GM21423 (cell line): ENCODE data around the gene CROT.
A peak's percentile ranks its signal among the peaks of the same experiment; 100 is the strongest.
"Not testable (repeated sequence)": the region's sequence is repeated elsewhere in the genome, so short reads cannot be mapped to it uniquely, and the experiment has no call there.

Experiments used
- ATAC-seq: cut with Tn5 transposase; IDR thresholded peaks from one replicate; pipeline ENCODE4 v1.9.1; 2021; ENCODE audit warnings: mild to moderate bottlenecking, moderate library complexity; ENCODE audit not compliant: unreplicated experiment

The CROT gene

GRCh38 chr7:87345166-87345927, at the start of gene CROT:
Gene CROT (plus strand): TSS chr7:87345664. CDS start chr7:87349069, 3,405 bp downstream.
- ATAC-seq, result peak; percentile 96

- no peak for ATAC-seq
Observed at GRCh38 chr7:87300756-87301155, 44.7 kb upstream of the CROT start.

GRCh38 chr7:87310790-87311419, 34.6 kb upstream of the CROT start:
- no peak for ATAC-seq

GRCh38 chr7:87312215-87312865, 33.1 kb upstream of the CROT start:
- ATAC-seq, result peak; percentile 66

GRCh38 chr7:87316097-87316700, 29.3 kb upstream of the CROT start:
- ATAC-seq, result peak; percentile 78

- ATAC-seq, result no peak
Observed at GRCh38 chr7:87316846-87317552, 28.5 kb upstream of the CROT start.

GRCh38 chr7:87317691-87318245, 27.7 kb upstream of the CROT start:
- ATAC-seq, result no peak

- no peak for ATAC-seq
Observed at GRCh38 chr7:87318741-87319140, 26.7 kb upstream of the CROT start.

- ATAC-seq, result not testable (repeated sequence)
Observed at GRCh38 chr7:87319154-87319581, 26.3 kb upstream of the CROT start.

GRCh38 chr7:87322912-87323311, 22.6 kb upstream of the CROT start:
- ATAC-seq, result no peak

GRCh38 chr7:87325576-87326370, 19.7 kb upstream of the CROT start:
- ATAC-seq, result no peak

GRCh38 chr7:87328281-87328680, 17.2 kb upstream of the CROT start:
- ATAC-seq, result no peak

- ATAC-seq, result no peak
Observed at GRCh38 chr7:87330316-87330715, 15.1 kb upstream of the CROT start.

- ATAC-seq, result no peak
Observed at GRCh38 chr7:87330942-87331341, 14.5 kb upstream of the CROT start.

GRCh38 chr7:87331687-87332252, 13.7 kb upstream of the CROT start:
- no peak for ATAC-seq

GRCh38 chr7:87332321-87332720, 13.1 kb upstream of the CROT start:
- no peak for ATAC-seq

GRCh38 chr7:87336136-87336535, 9.3 kb upstream of the CROT start:
- no peak for ATAC-seq

GRCh38 chr7:87337331-87337730, 8.1 kb upstream of the CROT start:
- ATAC-seq, result no peak

- no peak for ATAC-seq
Observed at GRCh38 chr7:87339373-87339897, 6.0 kb upstream of the CROT start.
